Endodermal cell (in vitro differentiated cells): ENCODE results near the gene GTF3C1. TPM values are rescaled to one million over a fixed set of nuclear protein-coding genes. Genes with fewer than 3 reads are reported as not detected.

Experiments
- DNase-seq: peaks from one replicate; pipeline ENCODE4 v3.0.0-alpha.2; 2017
- H3K27ac ChIP-seq: 2 replicates; pipeline ENCODE4 v1.5.1; 2013; ENCODE audit warnings: mild to moderate bottlenecking, low read depth, low read length, moderate library complexity
- H3K27me3 ChIP-seq: 2 replicates; pipeline ENCODE4 v1.6.1; 2013; ENCODE audit warnings: mild to moderate bottlenecking, low read length, moderate library complexity; ENCODE audit not compliant: insufficient read depth, control insufficient read depth, poor library complexity, severe bottlenecking
- H3K36me3 ChIP-seq: 2 replicates; pipeline ENCODE4 v1.7.0; 2013; ENCODE audit warnings: mild to moderate bottlenecking, low read length, moderate library complexity; ENCODE audit not compliant: control insufficient read depth, insufficient read depth
- H3K4me1 ChIP-seq: one replicate; pipeline ENCODE4 v1.7.0; 2013; ENCODE audit warnings: low read length; ENCODE audit not compliant: control insufficient read depth, insufficient read depth
- H3K4me3 ChIP-seq: 2 replicates; pipeline ENCODE4 v1.5.1; 2013; ENCODE audit warnings: mild to moderate bottlenecking, low read length, moderate library complexity
- H3K9ac ChIP-seq: 2 replicates; pipeline ENCODE4 v1.6.1; 2013; ENCODE audit warnings: mild to moderate bottlenecking, low read length, moderate library complexity; ENCODE audit not compliant: poor library complexity, severe bottlenecking; ENCODE audit errors: extremely low read depth
- H3K9me3 ChIP-seq: 2 replicates; pipeline ENCODE4 v1.6.1; 2013; ENCODE audit warnings: mild to moderate bottlenecking, low read length, moderate library complexity; ENCODE audit not compliant: control insufficient read depth
- H3K27ac Mint-ChIP-seq: 2 replicates; pipeline ENCODE4 v1.8.0; 2020; ENCODE audit warnings: mixed read lengths
- H3K27me3 Mint-ChIP-seq: 2 replicates; pipeline ENCODE4 v1.8.0; 2021; ENCODE audit warnings: mild to moderate bottlenecking, mixed read lengths; ENCODE audit not compliant: insufficient read depth
- H3K36me3 Mint-ChIP-seq: 2 replicates; pipeline ENCODE4 v1.8.0; 2020; ENCODE audit warnings: low read depth, mixed read lengths
- H3K4me1 Mint-ChIP-seq: 2 replicates; pipeline ENCODE4 v1.8.0; 2020; ENCODE audit warnings: mixed read lengths
- H3K4me3 Mint-ChIP-seq: 2 replicates; pipeline ENCODE4 v1.8.0; 2020; ENCODE audit warnings: mild to moderate bottlenecking, moderate library complexity, mixed read lengths
- H3K9me3 Mint-ChIP-seq: 2 replicates; pipeline ENCODE4 v1.8.0; 2020; ENCODE audit warnings: mild to moderate bottlenecking, mixed read lengths
- WGBS, 2 experiments: methylation state at CpG; one replicate each; pipeline versions ENCODE4 v1.1.5 to v1.1.7; 2013; ENCODE audit warnings: missing lambda C conversion rate in 2 of 2, mixed read lengths in 1 of 2; ENCODE audit not compliant: insufficient coverage in 1 of 2, insufficient read length in 1 of 2; 5-methylcytosine and 5-hydroxymethylcytosine counted together
- total RNA-seq, 2 donors: library from RNA; stranded (reverse); fragmentation: NEBNext Ultra II Directional in 1 of 2; extraction: Animal tissue kit (Norgen Biotek cat#: 25700) in 1 of 2; gene quantifications; 2 replicates in 1 of 2; 3 replicates in 1 of 2; pipeline ENCODE4 v1.2.1, GENCODE V29; 2021
- TF ChIP-seq, protein P1 (sequence below): fragments of 200-600 bp; sonication (generic); conservative IDR thresholded peaks from 2 replicates; pipeline ENCODE4 v1.5.0; 2021; ENCODE audit warnings: antibody characterized with exemption, mild to moderate bottlenecking

The GTF3C1 gene
- total RNA-seq, 2 donors from 2014 or later, result 138 TPM

DNA sequence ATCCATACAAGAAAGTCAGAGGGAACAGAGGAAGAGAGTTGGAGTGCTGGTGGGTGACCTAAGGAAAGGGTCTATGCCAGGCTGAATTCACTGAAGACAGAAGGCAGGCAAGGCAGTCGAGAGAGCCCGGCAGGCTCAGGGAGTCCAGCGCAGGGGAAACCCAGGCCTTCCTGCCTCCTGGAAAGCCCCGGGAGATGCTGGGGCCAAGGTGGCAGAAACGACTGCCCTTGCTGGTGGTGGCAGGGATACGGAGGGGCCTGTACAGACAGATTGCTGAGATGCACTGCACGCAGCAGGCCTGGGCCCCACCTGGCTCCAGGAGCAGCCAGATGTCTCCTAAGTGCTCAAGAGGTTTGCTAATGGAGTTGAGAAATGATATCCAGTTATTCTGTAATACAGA, 59.8 kb downstream of the GTF3C1 start:
- Mint-ChIP-seq H3K27me3 (no peaks in the 10 kb centered on the region), H3K27ac (no peak overlapping the region), H3K4me1 (peaks cover 4% of the 10 kb centered on the region), H3K9me3 (no peaks in the 10 kb centered on the region), H3K4me3 (no peak overlapping the region), H3K36me3 (peaks cover 79% of the 10 kb centered on the region)
- Histone ChIP-seq H3K9me3 (no peaks in the 10 kb centered on the region), H3K4me1 (peaks cover 3% of the 10 kb centered on the region), H3K4me3 (no peak overlapping the region), H3K36me3 (peaks cover 98% of the 10 kb centered on the region), H3K27ac (no peak overlapping the region), H3K27me3 (no peaks in the 10 kb centered on the region), H3K9ac (no peak overlapping the region)
- TF ChIP-seq, protein P1, sequence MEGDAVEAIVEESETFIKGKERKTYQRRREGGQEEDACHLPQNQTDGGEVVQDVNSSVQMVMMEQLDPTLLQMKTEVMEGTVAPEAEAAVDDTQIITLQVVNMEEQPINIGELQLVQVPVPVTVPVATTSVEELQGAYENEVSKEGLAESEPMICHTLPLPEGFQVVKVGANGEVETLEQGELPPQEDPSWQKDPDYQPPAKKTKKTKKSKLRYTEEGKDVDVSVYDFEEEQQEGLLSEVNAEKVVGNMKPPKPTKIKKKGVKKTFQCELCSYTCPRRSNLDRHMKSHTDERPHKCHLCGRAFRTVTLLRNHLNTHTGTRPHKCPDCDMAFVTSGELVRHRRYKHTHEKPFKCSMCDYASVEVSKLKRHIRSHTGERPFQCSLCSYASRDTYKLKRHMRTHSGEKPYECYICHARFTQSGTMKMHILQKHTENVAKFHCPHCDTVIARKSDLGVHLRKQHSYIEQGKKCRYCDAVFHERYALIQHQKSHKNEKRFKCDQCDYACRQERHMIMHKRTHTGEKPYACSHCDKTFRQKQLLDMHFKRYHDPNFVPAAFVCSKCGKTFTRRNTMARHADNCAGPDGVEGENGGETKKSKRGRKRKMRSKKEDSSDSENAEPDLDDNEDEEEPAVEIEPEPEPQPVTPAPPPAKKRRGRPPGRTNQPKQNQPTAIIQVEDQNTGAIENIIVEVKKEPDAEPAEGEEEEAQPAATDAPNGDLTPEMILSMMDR, result no peak
- 95% methylated on average over 7 of the region's 7 CpGs; no CpG with 5 or more reads in 1 of the 2 experiments for WGBS, 2 experiments
- no peak for DNase-seq

DNA sequence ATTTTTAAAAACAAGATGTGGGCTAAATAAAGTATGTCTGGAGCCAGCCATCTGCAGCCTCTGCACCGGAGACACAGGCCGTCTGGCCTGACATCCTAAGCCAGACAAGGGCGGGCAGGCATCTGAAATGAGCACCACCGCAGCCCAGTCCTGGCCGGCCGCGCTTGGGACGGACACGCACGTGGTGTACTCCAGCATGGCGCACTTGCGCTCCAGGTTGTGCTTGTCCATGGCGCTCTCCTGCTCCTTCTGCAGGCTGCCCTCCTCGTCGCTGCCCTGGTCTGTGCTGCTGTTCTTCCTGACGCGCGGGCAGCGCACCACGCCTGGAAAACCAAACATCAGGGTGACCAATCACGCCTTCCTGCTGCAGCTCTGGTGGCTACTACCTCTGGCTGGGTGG, 60.3 kb downstream of the GTF3C1 start:
- Mint-ChIP-seq H3K27me3 (no peaks in the 10 kb centered on the region), H3K4me3 (no peak overlapping the region), H3K4me1 (peaks cover 4% of the 10 kb centered on the region), H3K27ac (no peak overlapping the region), H3K9me3 (no peaks in the 10 kb centered on the region), H3K36me3 (peaks cover 79% of the 10 kb centered on the region)
- 96 to 99% methylated on average over 17 to 21 of the region's 21 CpGs for WGBS, 2 experiments
- TF ChIP-seq, protein P1, result no peak
- Histone ChIP-seq H3K4me3 (no peak overlapping the region), H3K9ac (no peak overlapping the region), H3K27me3 (no peaks in the 10 kb centered on the region), H3K36me3 (peaks cover 98% of the 10 kb centered on the region), H3K4me1 (peaks cover 3% of the 10 kb centered on the region), H3K27ac (no peak overlapping the region), H3K9me3 (no peaks in the 10 kb centered on the region)
- DNase-seq, result no peak

DNA sequence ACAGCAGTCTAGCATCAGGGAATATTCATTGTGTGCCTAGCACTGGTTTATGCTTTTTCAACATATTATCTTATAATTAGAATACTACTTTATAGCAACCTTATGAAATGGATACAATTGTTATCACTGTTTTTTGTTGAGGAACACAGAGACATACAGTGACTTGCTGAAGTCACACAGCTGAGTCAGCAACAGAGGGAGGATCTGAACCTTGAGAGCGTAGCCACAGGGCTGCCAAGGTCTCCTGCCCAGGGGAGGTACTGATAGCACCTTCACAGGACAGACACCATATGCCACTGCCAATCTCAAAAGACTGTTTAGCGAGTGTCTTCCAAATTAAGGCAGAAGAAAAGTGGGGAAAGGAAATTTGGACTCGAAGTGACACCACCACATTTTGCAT, 63.0 kb downstream of the GTF3C1 start:
- Mint-ChIP-seq H3K36me3 (peaks cover 82% of the 10 kb centered on the region), H3K9me3 (no peaks in the 10 kb centered on the region), H3K4me3 (no peak overlapping the region), H3K27ac (no peak overlapping the region), H3K27me3 (no peaks in the 10 kb centered on the region), H3K4me1 (no peaks in the 10 kb centered on the region)
- Histone ChIP-seq H3K4me3 (no peak overlapping the region), H3K9me3 (no peaks in the 10 kb centered on the region), H3K9ac (no peak overlapping the region), H3K27ac (no peak overlapping the region), H3K36me3 (peaks cover 98% of the 10 kb centered on the region), H3K27me3 (no peaks in the 10 kb centered on the region), H3K4me1 (no peaks in the 10 kb centered on the region)
- no peak for DNase-seq
- TF ChIP-seq, protein P1, result no peak
- WGBS, 2 experiments, result 90 to 100% methylated on average over 3 of the region's 3 CpGs
